Tibial nerve (tissue), 4 donors: ENCODE data around the gene KRTAP29-1. TPM values are rescaled to one million over a fixed set of nuclear protein-coding genes. Genes with fewer than 3 reads are reported as not detected.

Experiments used
- DNase-seq, 2 donors: peaks; one replicate each; pipeline ENCODE4 v3.0.0-alpha.2; 2019; ENCODE audit warnings: low spot score in 2 of 2
- H3K27ac ChIP-seq, 4 donors: fragments of 200-600 bp; sonication (generic) in 3 of 4; one replicate each; pipeline ENCODE4 v1.5.1; 2017 to 2019; ENCODE audit warnings: mild to moderate bottlenecking in 1 of 4
- H3K27me3 ChIP-seq, 2 donors: fragments of 200-600 bp; sonication (generic) in 1 of 2; one replicate each; pipeline versions ENCODE4 v1.5.1 to v1.6.0; 2017 to 2019
- H3K36me3 ChIP-seq, 3 donors: fragments of 200-600 bp; sonication (generic); one replicate each; pipeline ENCODE4 v1.5.1; 2018 to 2019
- H3K4me1 ChIP-seq, 4 donors: fragments of 200-600 bp; sonication (generic) in 3 of 4; one replicate each; pipeline ENCODE4 v1.5.1; 2017 to 2019
- H3K4me3 ChIP-seq, 4 donors: fragments of 200-600 bp; sonication (generic) in 3 of 4; one replicate each; pipeline ENCODE4 v1.5.1; 2017 to 2019; ENCODE audit warnings: mild to moderate bottlenecking in 1 of 4, moderate library complexity in 1 of 4
- H3K9me3 ChIP-seq, 4 donors: fragments of 200-600 bp; sonication (generic) in 3 of 4; one replicate each; pipeline ENCODE4 v1.5.1; 2017 to 2019
- EP300 ChIP-seq, 2 donors: sonication (generic); formaldehyde crosslinking; IDR thresholded peaks; one replicate each; pipeline ENCODE4 v1.6.1; 2017; ENCODE audit warnings: antibody characterized with exemption in 2 of 2, mild to moderate bottlenecking in 1 of 2
- POLR2A ChIP-seq, 2 donors: fragments of 450-650 bp; IDR thresholded peaks; one replicate each; pipeline ENCODE4 v1.6.1; 2017; ENCODE audit warnings: antibody characterized with exemption in 2 of 2, mild to moderate bottlenecking in 2 of 2, moderate library complexity in 2 of 2
- WGBS, 2 donors: methylation state at CpG; one replicate each; pipeline ENCODE4 v1.1.5; 2018; 5-methylcytosine and 5-hydroxymethylcytosine counted together
- total RNA-seq, 4 donors: library from RNA; depleted of rRNA; stranded (reverse); fragments of >200 nt; gene quantifications; one replicate each; pipeline ENCODE4 v1.1.0, GENCODE V29; 2016
- TF ChIP-seq, protein P1 (sequence below), 5 experiments: fragments of 200-600 bp in 3 of 5; fragments of 450-650 bp in 2 of 5; sonication (generic) in 3 of 5; IDR thresholded peaks; one replicate each; pipeline ENCODE4 v1.5.1; 2016 to 2019; ENCODE audit warnings: antibody characterized with exemption in 5 of 5, mild to moderate bottlenecking in 3 of 5, moderate library complexity in 2 of 5

KRTAP29-1 gene
- total RNA-seq, 4 donors from 2014 or later, result not detected

DNA sequence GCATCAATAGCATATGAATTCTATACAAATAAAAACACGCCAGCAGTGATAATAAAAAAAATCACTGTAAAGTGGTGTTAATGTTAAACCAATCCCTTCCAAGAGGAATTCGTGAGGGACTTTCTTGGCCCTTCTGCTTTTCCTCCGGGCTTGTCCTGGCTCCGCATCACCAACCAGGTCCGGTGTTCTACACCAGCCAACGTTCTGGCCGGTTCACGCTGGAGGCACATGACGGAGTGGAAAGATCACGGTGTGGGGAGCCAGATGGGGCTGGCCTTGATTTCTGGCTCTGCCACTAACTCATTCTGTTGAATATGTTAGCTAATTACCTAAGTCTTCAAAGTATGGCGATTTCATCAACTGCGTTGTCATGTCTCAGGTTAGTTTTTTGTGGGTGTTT lies 1.4 kb upstream of the KRTAP29-1 start:
- peaks cover 0 to 6% (median 0%) of the 10 kb centered on the region in 4 donors for H3K9me3 ChIP-seq
- DNase-seq, result no peak
- peaks cover 0 to 4% (median 0%) of the 10 kb centered on the region in 4 donors for H3K4me1 ChIP-seq
- H3K27me3 ChIP-seq, result no peaks in the 10 kb centered on the region
- no peak overlapping the region for H3K4me3 ChIP-seq
- TF ChIP-seq POLR2A (IDR thresholded peaks at IDR 0.05), result no peak
- TF ChIP-seq, protein P1, sequence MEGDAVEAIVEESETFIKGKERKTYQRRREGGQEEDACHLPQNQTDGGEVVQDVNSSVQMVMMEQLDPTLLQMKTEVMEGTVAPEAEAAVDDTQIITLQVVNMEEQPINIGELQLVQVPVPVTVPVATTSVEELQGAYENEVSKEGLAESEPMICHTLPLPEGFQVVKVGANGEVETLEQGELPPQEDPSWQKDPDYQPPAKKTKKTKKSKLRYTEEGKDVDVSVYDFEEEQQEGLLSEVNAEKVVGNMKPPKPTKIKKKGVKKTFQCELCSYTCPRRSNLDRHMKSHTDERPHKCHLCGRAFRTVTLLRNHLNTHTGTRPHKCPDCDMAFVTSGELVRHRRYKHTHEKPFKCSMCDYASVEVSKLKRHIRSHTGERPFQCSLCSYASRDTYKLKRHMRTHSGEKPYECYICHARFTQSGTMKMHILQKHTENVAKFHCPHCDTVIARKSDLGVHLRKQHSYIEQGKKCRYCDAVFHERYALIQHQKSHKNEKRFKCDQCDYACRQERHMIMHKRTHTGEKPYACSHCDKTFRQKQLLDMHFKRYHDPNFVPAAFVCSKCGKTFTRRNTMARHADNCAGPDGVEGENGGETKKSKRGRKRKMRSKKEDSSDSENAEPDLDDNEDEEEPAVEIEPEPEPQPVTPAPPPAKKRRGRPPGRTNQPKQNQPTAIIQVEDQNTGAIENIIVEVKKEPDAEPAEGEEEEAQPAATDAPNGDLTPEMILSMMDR (IDR thresholded peaks at IDR 0.05), result no peak
- TF ChIP-seq EP300 (IDR thresholded peaks at IDR 0.05), result no peak
- WGBS, 2 donors, result 81 to 85% methylated on average over 12 of the region's 12 CpGs
- no peak overlapping the region for H3K27ac ChIP-seq
- no peaks in the 10 kb centered on the region for H3K36me3 ChIP-seq

DNA sequence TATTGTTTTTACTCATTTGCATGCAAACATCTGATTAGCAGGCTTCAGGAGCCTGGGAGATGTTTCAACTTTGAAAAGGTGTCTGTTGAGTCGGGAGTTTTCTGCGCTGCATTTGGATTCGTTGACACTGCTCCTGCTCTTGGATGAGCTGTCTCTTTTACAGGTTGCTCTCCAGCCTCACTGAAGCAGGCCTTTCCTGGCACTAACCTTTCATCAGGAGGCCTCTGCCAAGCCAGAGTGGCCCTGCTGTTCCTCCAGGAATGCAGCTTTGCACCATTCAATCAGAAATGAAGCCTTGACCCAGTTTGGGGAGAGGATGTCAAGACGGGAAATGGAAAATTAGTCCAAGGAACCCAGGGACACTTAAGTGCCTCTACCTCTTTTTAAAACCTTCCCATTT lies 330 bp upstream of the KRTAP29-1 start:
- Histone ChIP-seq H3K27me3 (no peaks in the 10 kb centered on the region), H3K27ac (no peak overlapping the region), H3K4me1 (no peaks in the 10 kb centered on the region), H3K9me3 (peaks cover 0 to 14% (median 0%) of the 10 kb centered on the region in 4 donors), H3K4me3 (no peak overlapping the region), H3K36me3 (no peaks in the 10 kb centered on the region)
- DNase-seq, result no peak
- WGBS, 2 donors, result 79 to 93% methylated on average over 4 of the region's 4 CpGs
- TF ChIP-seq, protein P1 (IDR thresholded peaks at IDR 0.05), result no peak
- no peak for TF ChIP-seq POLR2A (IDR thresholded peaks at IDR 0.05)
- TF ChIP-seq EP300 (IDR thresholded peaks at IDR 0.05), result no peak

DNA sequence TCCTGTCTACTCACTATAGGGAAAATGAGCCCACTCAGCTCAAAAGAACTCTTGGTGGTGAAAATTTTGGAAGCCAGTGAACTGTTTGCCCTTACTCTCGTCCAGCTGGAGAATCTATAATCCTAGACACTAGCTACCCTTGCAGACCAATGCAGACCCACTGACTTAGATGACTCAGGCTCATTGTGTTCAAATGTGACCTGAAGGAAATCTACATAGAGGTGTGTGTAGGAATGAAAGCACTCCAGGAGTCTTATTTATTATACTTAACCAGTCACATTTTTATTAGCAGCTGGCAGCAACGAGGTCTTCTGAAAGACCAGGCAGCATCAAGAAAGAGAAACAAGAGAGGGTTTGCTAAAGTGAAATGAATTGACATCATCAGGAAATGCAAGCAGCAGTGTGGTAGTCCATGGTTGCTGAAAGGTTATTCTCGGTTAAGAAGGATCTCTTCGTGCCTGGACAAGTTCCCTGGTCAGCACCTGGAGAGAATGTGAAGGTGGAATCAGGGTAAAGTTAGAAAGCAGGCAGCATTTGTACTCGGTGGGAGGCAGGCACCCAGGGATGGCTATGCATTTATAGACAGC lies 1.4 kb downstream of the KRTAP29-1 start:
- Histone ChIP-seq H3K4me3 (no peak overlapping the region), H3K4me1 (no peaks in the 10 kb centered on the region), H3K9me3 (peaks cover 0 to 14% (median 0%) of the 10 kb centered on the region in 4 donors), H3K27me3 (no peaks in the 10 kb centered on the region), H3K27ac (no peak overlapping the region), H3K36me3 (no peaks in the 10 kb centered on the region)
- TF ChIP-seq, protein P1 (IDR thresholded peaks at IDR 0.05), result no peak
- TF ChIP-seq POLR2A (IDR thresholded peaks at IDR 0.05) (no peak), EP300 (IDR thresholded peaks at IDR 0.05) (no peak)
- WGBS, 2 donors, result 72 to 74% methylated on average over 5 of the region's 5 CpGs
- no peak for DNase-seq

DNA sequence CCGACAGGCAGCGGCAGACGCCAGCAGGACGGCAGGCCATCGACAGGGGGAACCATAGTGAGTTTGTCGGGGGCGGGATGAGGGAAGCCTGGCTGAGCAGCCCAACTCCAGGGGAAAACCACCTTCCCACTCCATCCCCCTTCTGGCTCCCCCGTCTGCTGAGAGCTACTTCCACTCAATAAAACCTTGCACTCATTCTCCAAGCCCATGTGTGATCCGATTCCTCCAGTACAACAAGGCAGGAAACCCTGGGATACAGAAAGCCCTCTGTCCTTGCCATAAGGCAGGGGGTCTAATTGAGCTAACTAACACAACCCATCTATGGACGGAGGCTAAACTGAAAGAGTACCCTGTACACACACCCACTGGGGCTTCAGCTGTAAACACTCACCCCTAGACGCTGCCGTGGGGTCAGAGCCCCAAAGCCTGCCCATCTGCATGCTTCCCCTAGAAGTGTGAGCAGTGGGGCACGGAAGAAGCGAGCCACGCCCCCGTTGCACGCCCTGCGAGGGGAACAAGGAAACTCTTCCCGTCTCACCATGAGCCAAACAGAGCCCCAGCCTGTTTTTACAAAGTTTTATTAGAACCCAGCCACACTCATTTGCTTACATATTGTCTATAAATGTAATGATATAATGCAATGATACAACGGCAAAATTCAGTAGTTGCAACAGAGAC lies 4.1 kb downstream of the KRTAP29-1 start:
- Histone ChIP-seq H3K4me1 (no peaks in the 10 kb centered on the region), H3K4me3 (no peak overlapping the region), H3K27me3 (no peaks in the 10 kb centered on the region), H3K27ac (no peak overlapping the region), H3K36me3 (no peaks in the 10 kb centered on the region), H3K9me3 (peaks cover 0 to 14% (median 0%) of the 10 kb centered on the region in 4 donors)
- WGBS, 2 donors, result 87 to 91% methylated on average over 19 to 20 of the region's 20 CpGs
- no peak for DNase-seq
- TF ChIP-seq, protein P1 (IDR thresholded peaks at IDR 0.05), result no peak
- no peak for TF ChIP-seq POLR2A (IDR thresholded peaks at IDR 0.05)
- no peak for TF ChIP-seq EP300 (IDR thresholded peaks at IDR 0.05)

DNA sequence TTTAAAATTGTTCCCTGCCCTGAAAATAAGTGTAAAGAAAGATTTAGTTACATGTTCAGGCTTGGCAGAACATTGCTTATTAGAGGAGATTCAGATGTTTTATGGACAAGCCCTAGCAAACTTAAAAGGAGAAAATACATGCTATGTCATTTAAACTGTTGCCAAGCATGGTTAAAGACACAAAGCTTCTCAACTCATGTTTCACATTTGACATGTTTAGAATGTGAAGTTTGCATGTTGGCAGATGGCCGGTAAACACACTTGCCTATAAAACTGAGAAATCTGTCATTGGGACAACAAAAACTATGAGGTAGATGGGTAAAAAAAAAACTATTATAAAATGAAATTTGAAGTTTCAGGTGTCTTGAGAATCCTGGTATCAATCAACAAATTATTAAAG lies 5.8 kb downstream of the KRTAP29-1 start:
- H3K27ac ChIP-seq, result no peak overlapping the region
- peaks cover 0 to 14% (median 0%) of the 10 kb centered on the region in 4 donors for H3K9me3 ChIP-seq
- no peak overlapping the region for H3K4me3 ChIP-seq
- H3K36me3 ChIP-seq, result no peaks in the 10 kb centered on the region
- 61 to 81% methylated on average over 1 of the region's 1 CpG for WGBS, 2 donors
- H3K27me3 ChIP-seq, result no peaks in the 10 kb centered on the region
- no peaks in the 10 kb centered on the region for H3K4me1 ChIP-seq
- DNase-seq, result no peak
- no peak for TF ChIP-seq EP300 (IDR thresholded peaks at IDR 0.05)
- TF ChIP-seq POLR2A (IDR thresholded peaks at IDR 0.05), result no peak
